ENCODE measurements around the gene AGBL1.
"Not testable (repeated sequence)": the region's sequence is repeated elsewhere in the genome, so short reads cannot be mapped to it uniquely, and the experiment has no call there.

Gene AGBL1

GRCh38 chr15:86846036-86846435 lies 766.4 kb downstream of the AGBL1 start:
- no peak for DNase-seq

GRCh38 chr15:86849136-86849535 lies 769.5 kb downstream of the AGBL1 start:
- no peak for DNase-seq

- DNase-seq = no peak
These were observed 770.1 kb downstream of the AGBL1 start for GRCh38 chr15:86849558-86850285.

GRCh38 chr15:86850939-86851338 lies 771.3 kb downstream of the AGBL1 start:
- DNase-seq = no peak

- no peak for DNase-seq
These were observed 773.1 kb downstream of the AGBL1 start for GRCh38 chr15:86852741-86853140.

- no peak for DNase-seq
These were observed 774.5 kb downstream of the AGBL1 start for GRCh38 chr15:86854176-86854575.

GRCh38 chr15:86855307-86856291 lies 775.9 kb downstream of the AGBL1 start:
- DNase-seq = no peak

GRCh38 chr15:86857701-86858100 lies 778.0 kb downstream of the AGBL1 start:
- DNase-seq = no peak

GRCh38 chr15:86863226-86863915 lies 783.7 kb downstream of the AGBL1 start:
- no peak for DNase-seq

GRCh38 chr15:86865920-86866319 lies 786.2 kb downstream of the AGBL1 start:
- DNase-seq = no peak

- DNase-seq = no peak
These were observed 791.2 kb downstream of the AGBL1 start for GRCh38 chr15:86870846-86871245.

GRCh38 chr15:86871964-86872363 lies 792.3 kb downstream of the AGBL1 start:
- no peak for DNase-seq

GRCh38 chr15:86872782-86873181 lies 793.1 kb downstream of the AGBL1 start:
- DNase-seq = no peak

- DNase-seq = no peak
These were observed 795.4 kb downstream of the AGBL1 start for GRCh38 chr15:86875067-86875466.

GRCh38 chr15:86876387-86876944 lies 796.8 kb downstream of the AGBL1 start:
- DNase-seq = no peak

- no peak for DNase-seq
These were observed 797.5 kb downstream of the AGBL1 start for GRCh38 chr15:86877171-86877631.

GRCh38 chr15:86878844-86879243 lies 799.2 kb downstream of the AGBL1 start:
- DNase-seq = not testable (repeated sequence)

GRCh38 chr15:86879250-86880229 lies 799.9 kb downstream of the AGBL1 start:
- no peak for DNase-seq

GRCh38 chr15:86885616-86886015 lies 805.9 kb downstream of the AGBL1 start:
- no peak for DNase-seq

- DNase-seq = no peak
These were observed 813.2 kb downstream of the AGBL1 start for GRCh38 chr15:86892774-86893449.

GRCh38 chr15:86894269-86894668 lies 814.6 kb downstream of the AGBL1 start:
- DNase-seq = no peak
